Measurements from ENCODE around the gene C10orf95. TPM values are rescaled to one million over a fixed set of nuclear protein-coding genes. Genes with fewer than 3 reads are reported as not detected.
"Not testable (repeated sequence)": the region's sequence is repeated elsewhere in the genome, so short reads cannot be mapped to it uniquely, and the experiment has no call there.

C10orf95 gene
- 0.35 TPM for total RNA-seq
- 1 to 10 TPM in 1 of 4 donors, under 1 TPM in 3; 0.40 to 1.1 (median 0.55) TPM for polyA plus RNA-seq

GRCh38 chr10:102451105-102451969 lies at the start of gene C10orf95:
Gene C10orf95, minus strand, starts transcription at chr10:102451543. Its CDS starts 450 bp downstream, at chr10:102451093.
- no peaks in the 10 kb centered on the region for H3K9me3 ChIP-seq (ENCODE audit: control insufficient read depth in 2 of 2, low read length in 2 of 2)
- peak within 1 kb of the TSS in 2 of 3 donors; percentile 65 to 97 for H3K27ac Mint-ChIP-seq
- peaks cover 9 to 29% (median 18%) of the 10 kb centered on the region in 4 donors for H3K4me1 Mint-ChIP-seq
- H3K27me3 Mint-ChIP-seq = peaks cover 4% of the 10 kb centered on the region
- H3K4me1 ChIP-seq (ENCODE audit: control insufficient read depth, insufficient read depth, low read length, poor library complexity, severe bottlenecking) = peaks cover 27% of the 10 kb centered on the region
- DNase-seq (peak in 1 of 3 donors; percentile 13), ATAC-seq (ENCODE audit: low read depth in 2 of 2) (no peak)
- H3K4me3 Mint-ChIP-seq = peak within 1 kb of the TSS; percentile 94 to 96 (median 95)
- H3K27me3 ChIP-seq (ENCODE audit: control insufficient read depth, insufficient read depth, low read length) = no peaks in the 10 kb centered on the region
- peaks cover 7% of the 10 kb centered on the region for H3K36me3 Mint-ChIP-seq
- peak within 1 kb of the TSS; percentile 86 for H3K27ac ChIP-seq (ENCODE audit: insufficient read depth, low read length, poor library complexity, severe bottlenecking)
- H3K9me3 Mint-ChIP-seq = peaks cover 0 to 1% (median 0%) of the 10 kb centered on the region in 7 donors
- H3K4me3 ChIP-seq (ENCODE audit: low read depth, low read length) = peak within 1 kb of the TSS; percentile 44
- H3K36me3 ChIP-seq (ENCODE audit: control insufficient read depth, insufficient read depth, low read length) = peaks cover 5% of the 10 kb centered on the region

GRCh38 chr10:102500686-102501085 lies 49.3 kb upstream of the C10orf95 start:
- Histone ChIP-seq H3K4me1 (ENCODE audit: control insufficient read depth, insufficient read depth, low read length, poor library complexity, severe bottlenecking) (peaks cover 50% of the 10 kb centered on the region), H3K36me3 (ENCODE audit: control insufficient read depth, insufficient read depth, low read length) (peaks cover 13% of the 10 kb centered on the region), H3K4me3 (ENCODE audit: low read depth, low read length) (peak overlapping the region; percentile 96)
- H3K27ac ChIP-seq (ENCODE audit: insufficient read depth, low read length, poor library complexity, severe bottlenecking); H3K4me3 Mint-ChIP-seq; H3K9me3 ChIP-seq (ENCODE audit: control insufficient read depth in 2 of 2, low read length in 2 of 2); H3K36me3 Mint-ChIP-seq; H3K27ac Mint-ChIP-seq; ATAC-seq (ENCODE audit: low read depth in 2 of 2); H3K9me3 Mint-ChIP-seq; H3K27me3 ChIP-seq (ENCODE audit: control insufficient read depth, insufficient read depth, low read length); DNase-seq; H3K27me3 Mint-ChIP-seq: not testable (repeated sequence)
- H3K4me1 Mint-ChIP-seq = peaks cover 0 to 54% (median 29%) of the 10 kb centered on the region in 4 donors

- H3K4me1 Mint-ChIP-seq = peaks cover 0 to 42% (median 21%) of the 10 kb centered on the region in 4 donors
- H3K9me3 Mint-ChIP-seq = no peaks in the 10 kb centered on the region
- peaks cover 38% of the 10 kb centered on the region for H3K4me1 ChIP-seq (ENCODE audit: control insufficient read depth, insufficient read depth, low read length, poor library complexity, severe bottlenecking)
- peak overlapping the region in 2 of 3 donors; percentile 11 to 28 for H3K27ac Mint-ChIP-seq
- H3K36me3 ChIP-seq (ENCODE audit: control insufficient read depth, insufficient read depth, low read length) = peaks cover 17% of the 10 kb centered on the region
- no peak overlapping the region for H3K4me3 ChIP-seq (ENCODE audit: low read depth, low read length)
- no peaks in the 10 kb centered on the region for H3K27me3 Mint-ChIP-seq
- ATAC-seq (ENCODE audit: low read depth in 2 of 2) (no peak), DNase-seq (no peak)
- H3K36me3 Mint-ChIP-seq = no peaks in the 10 kb centered on the region
- no peaks in the 10 kb centered on the region for H3K27me3 ChIP-seq (ENCODE audit: control insufficient read depth, insufficient read depth, low read length)
- no peak overlapping the region for H3K27ac ChIP-seq (ENCODE audit: insufficient read depth, low read length, poor library complexity, severe bottlenecking)
- H3K9me3 ChIP-seq (ENCODE audit: control insufficient read depth in 2 of 2, low read length in 2 of 2) = no peaks in the 10 kb centered on the region
- H3K4me3 Mint-ChIP-seq = peak overlapping the region in 3 of 4 donors; percentile 16 to 40 (median 36)
Measured at GRCh38 chr10:102499356-102499755, 48.0 kb upstream of the C10orf95 start.

- H3K27me3 ChIP-seq (ENCODE audit: control insufficient read depth, insufficient read depth, low read length) = no peaks in the 10 kb centered on the region
- H3K27me3 Mint-ChIP-seq = no peaks in the 10 kb centered on the region
- H3K36me3 ChIP-seq (ENCODE audit: control insufficient read depth, insufficient read depth, low read length) = peaks cover 30% of the 10 kb centered on the region
- H3K9me3 Mint-ChIP-seq = no peaks in the 10 kb centered on the region
- H3K4me3 ChIP-seq (ENCODE audit: low read depth, low read length) = no peak overlapping the region
- H3K4me3 Mint-ChIP-seq = no peak overlapping the region
- no peaks in the 10 kb centered on the region for H3K9me3 ChIP-seq (ENCODE audit: control insufficient read depth in 2 of 2, low read length in 2 of 2)
- DNase-seq = no peak
- no peak overlapping the region for H3K27ac ChIP-seq (ENCODE audit: insufficient read depth, low read length, poor library complexity, severe bottlenecking)
- no peak for ATAC-seq (ENCODE audit: low read depth in 2 of 2)
- H3K36me3 Mint-ChIP-seq = no peaks in the 10 kb centered on the region
- peaks cover 25% of the 10 kb centered on the region for H3K4me1 ChIP-seq (ENCODE audit: control insufficient read depth, insufficient read depth, low read length, poor library complexity, severe bottlenecking)
- H3K27ac Mint-ChIP-seq = no peak overlapping the region
- H3K4me1 Mint-ChIP-seq = peaks cover 10 to 57% (median 31%) of the 10 kb centered on the region in 4 donors
Measured at GRCh38 chr10:102497545-102497944, 46.2 kb upstream of the C10orf95 start.

DNA sequence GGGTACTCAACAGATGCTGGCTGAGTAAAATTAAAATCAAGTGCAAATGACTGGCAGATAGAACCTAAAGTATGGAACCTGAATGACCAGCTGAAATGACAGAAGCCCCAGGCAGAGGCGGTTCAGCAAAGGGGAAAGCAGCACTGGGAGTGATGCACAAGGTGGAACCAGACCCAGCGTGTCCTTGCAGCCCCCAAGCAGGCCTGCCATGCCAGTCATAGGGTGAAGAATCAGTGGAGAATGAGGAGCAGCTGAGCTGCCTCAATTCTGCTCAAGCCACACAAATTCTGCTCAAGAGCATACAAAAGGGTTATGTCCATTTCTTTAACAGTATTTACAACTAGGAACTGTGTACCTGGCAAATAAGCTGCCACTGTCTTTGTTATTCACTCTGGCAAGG lies 42.4 kb upstream of the C10orf95 start:
- H3K4me3 ChIP-seq (ENCODE audit: low read depth, low read length) = no peak overlapping the region
- H3K27me3 ChIP-seq (ENCODE audit: control insufficient read depth, insufficient read depth, low read length) = no peaks in the 10 kb centered on the region
- DNase-seq = no peak
- Mint-ChIP-seq H3K9me3 (no peaks in the 10 kb centered on the region), H3K4me1 (peaks cover 14 to 54% (median 30%) of the 10 kb centered on the region in 4 donors), H3K36me3 (peaks cover 6% of the 10 kb centered on the region), H3K27me3 (no peaks in the 10 kb centered on the region), H3K4me3 (no peak overlapping the region), H3K27ac (no peak overlapping the region)
- H3K27ac ChIP-seq (ENCODE audit: insufficient read depth, low read length, poor library complexity, severe bottlenecking) = no peak overlapping the region
- H3K4me1 ChIP-seq (ENCODE audit: control insufficient read depth, insufficient read depth, low read length, poor library complexity, severe bottlenecking) = peaks cover 7% of the 10 kb centered on the region
- peaks cover 49% of the 10 kb centered on the region for H3K36me3 ChIP-seq (ENCODE audit: control insufficient read depth, insufficient read depth, low read length)
- H3K9me3 ChIP-seq (ENCODE audit: control insufficient read depth in 2 of 2, low read length in 2 of 2) = no peaks in the 10 kb centered on the region
- ATAC-seq (ENCODE audit: low read depth in 2 of 2) = no peak

DNA sequence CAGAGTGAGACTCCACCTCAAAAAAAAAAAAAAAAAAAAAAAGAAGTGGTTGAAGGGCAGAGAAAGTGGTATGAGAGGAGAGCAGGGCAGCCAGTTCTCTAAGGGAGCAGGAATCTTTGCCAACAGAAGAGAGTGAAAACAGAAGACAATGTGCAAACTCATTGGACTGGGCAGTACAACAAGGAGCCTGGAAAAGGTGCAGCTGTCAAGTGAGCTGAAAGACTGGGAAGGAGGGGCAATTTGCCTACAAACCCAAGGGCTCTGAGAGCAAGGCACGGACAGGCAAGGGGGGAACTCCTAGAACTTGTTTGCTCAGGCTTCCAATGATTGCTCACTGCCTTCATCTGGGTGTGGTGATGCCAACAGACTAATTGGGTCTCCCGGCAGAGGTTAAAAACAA lies 41.6 kb upstream of the C10orf95 start:
- H3K4me3 ChIP-seq (ENCODE audit: low read depth, low read length) = no peak overlapping the region
- DNase-seq (no peak), ATAC-seq (ENCODE audit: low read depth in 2 of 2) (no peak)
- Mint-ChIP-seq H3K27ac (peak overlapping the region in 2 of 3 donors; percentile 38 to 79), H3K9me3 (no peaks in the 10 kb centered on the region), H3K4me1 (peaks cover 14 to 47% (median 27%) of the 10 kb centered on the region in 4 donors), H3K27me3 (no peaks in the 10 kb centered on the region), H3K4me3 (peak overlapping the region in 1 of 4 donors; percentile 43), H3K36me3 (peaks cover 7% of the 10 kb centered on the region)
- H3K27me3 ChIP-seq (ENCODE audit: control insufficient read depth, insufficient read depth, low read length) = no peaks in the 10 kb centered on the region
- H3K27ac ChIP-seq (ENCODE audit: insufficient read depth, low read length, poor library complexity, severe bottlenecking) = no peak overlapping the region
- H3K4me1 ChIP-seq (ENCODE audit: control insufficient read depth, insufficient read depth, low read length, poor library complexity, severe bottlenecking) = peaks cover under 1% of the 10 kb centered on the region
- H3K36me3 ChIP-seq (ENCODE audit: control insufficient read depth, insufficient read depth, low read length) = peaks cover 56% of the 10 kb centered on the region
- no peaks in the 10 kb centered on the region for H3K9me3 ChIP-seq (ENCODE audit: control insufficient read depth in 2 of 2, low read length in 2 of 2)

- H3K36me3 ChIP-seq (ENCODE audit: control insufficient read depth, insufficient read depth, low read length) = peaks cover 60% of the 10 kb centered on the region
- peaks cover 9% of the 10 kb centered on the region for H3K36me3 Mint-ChIP-seq
Measured at GRCh38 chr10:102492344-102492939, 41.1 kb upstream of the C10orf95 start.

More at GRCh38 chr10:102492344-102492939, 41.1 kb upstream of the C10orf95 start:
- no peak for DNase-seq
- H3K4me3 ChIP-seq (ENCODE audit: low read depth, low read length) = no peak overlapping the region
- Mint-ChIP-seq H3K27ac (peak overlapping the region in 1 of 3 donors; percentile 84), H3K9me3 (no peaks in the 10 kb centered on the region), H3K4me3 (no peak overlapping the region), H3K4me1 (peaks cover 14 to 42% (median 27%) of the 10 kb centered on the region in 4 donors), H3K27me3 (no peaks in the 10 kb centered on the region)
- H3K9me3 ChIP-seq (ENCODE audit: control insufficient read depth in 2 of 2, low read length in 2 of 2) = no peaks in the 10 kb centered on the region
- no peak overlapping the region for H3K27ac ChIP-seq (ENCODE audit: insufficient read depth, low read length, poor library complexity, severe bottlenecking)
- no peaks in the 10 kb centered on the region for H3K27me3 ChIP-seq (ENCODE audit: control insufficient read depth, insufficient read depth, low read length)
- ATAC-seq (ENCODE audit: low read depth in 2 of 2) = no peak
- H3K4me1 ChIP-seq (ENCODE audit: control insufficient read depth, insufficient read depth, low read length, poor library complexity, severe bottlenecking) = no peaks in the 10 kb centered on the region

All from CD4-positive, CD25-positive, alpha-beta regulatory T cell (primary cell).